Measurements from ENCODE around the gene HTT.

Gene HTT

DNA sequence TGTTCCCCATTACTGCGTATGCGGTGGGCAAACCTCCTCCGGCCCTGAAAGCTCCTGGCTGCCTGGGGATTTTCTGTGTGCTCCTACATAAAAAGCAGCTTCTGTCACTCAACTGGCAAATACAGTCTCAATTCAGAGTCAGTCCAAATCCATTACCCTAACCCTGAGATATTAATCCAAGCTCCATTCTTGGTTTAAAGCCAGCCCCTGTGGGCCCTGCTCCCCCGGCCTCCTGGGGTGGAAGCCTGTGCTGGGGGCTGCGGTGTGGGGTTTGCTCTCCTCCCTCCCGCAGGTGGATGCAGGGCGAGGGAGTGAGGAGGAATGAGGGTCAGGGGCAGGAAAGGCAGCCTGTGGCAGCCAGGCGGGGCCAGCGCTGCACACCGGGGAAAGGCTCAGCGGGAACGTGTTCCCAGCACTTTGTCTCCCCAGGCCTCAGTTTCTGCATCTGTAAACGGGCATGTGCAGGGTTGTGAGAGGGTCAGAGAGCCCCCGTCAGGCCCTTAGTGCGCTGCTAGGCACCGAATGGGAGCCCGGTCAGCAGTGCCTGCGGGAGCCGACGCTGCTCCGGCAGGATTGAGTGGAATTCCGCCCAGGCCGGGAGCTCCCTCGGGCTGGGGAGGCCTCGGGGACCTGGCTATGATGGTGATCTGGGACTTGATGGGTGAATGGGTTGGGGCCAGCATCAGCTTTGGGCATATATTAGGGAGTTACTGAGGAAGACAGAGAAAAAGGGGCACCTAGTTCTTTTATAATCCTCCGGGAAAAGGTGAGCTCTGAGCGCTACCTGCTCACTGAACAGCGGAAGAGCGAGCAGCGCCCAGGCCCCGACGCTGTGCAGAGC, 212.1 kb downstream of the HTT start:
- DNase-seq (ENCODE audit: low read depth in 1 of 2, low spot score in 1 of 2): no peak

DNA sequence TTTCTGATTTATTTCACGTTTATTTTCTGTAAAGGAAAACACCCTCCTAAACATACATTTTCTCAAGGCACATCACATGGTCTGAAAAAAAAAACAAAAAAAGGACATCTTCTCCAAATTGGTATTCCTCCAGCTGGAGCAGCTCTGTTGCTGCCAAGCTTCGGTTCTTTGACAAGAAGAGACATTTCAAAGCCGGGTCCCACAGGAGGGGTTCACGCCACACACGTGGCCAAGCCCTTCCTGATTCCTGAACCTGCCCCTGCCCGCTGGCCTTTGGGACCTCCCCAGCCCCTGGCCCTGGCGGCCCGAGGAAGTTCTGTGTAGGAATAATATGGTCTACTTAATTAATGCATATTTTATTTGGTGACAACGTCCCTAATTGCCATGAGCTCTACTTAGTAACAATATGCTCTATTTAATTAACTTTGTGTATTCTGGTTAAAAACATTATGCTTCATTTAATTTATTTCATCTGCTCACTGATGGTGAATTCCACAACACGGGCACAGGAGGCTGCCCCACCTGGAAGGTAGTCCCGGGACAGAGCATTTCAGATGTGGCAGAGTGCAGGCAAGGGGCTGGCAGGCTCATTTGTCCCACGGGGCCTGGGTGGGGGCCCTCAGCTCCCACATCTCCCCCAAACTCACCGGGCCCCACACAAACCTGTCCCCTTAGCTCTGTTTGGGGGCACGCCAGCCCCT, 212.9 kb downstream of the HTT start:
- DNase-seq (ENCODE audit: low read depth in 1 of 2, low spot score in 1 of 2): no peak

DNA sequence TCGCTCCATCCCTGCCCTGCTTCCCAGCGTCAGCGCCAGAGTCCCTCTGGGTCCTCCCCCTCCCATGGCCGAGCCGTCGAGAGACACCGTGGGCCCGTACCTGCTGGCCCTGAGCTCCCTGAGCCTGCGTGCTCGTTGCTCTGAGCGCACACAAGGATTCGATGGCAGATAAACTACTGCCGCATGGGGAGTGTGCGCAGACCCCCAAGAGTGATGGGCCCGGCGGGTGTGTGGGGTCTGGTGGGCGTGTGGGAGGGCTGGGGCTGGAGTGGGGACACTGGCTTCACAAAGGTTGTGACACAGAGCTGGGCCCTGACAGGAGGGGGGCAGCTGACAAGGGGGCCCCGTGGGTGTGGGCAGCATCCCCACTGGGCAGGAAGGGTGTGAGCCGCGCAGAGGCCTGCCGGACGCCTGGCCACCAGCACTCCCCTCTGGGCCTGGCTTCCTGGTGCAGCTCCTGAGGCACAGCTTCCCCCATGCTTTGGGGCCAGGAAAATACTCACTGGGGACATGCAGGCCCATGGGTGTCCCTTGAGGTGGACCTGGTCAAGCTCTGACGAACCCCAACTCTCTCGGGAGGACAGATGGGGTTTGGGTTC, 213.6 kb downstream of the HTT start:
- no peak for DNase-seq (ENCODE audit: low read depth in 1 of 2, low spot score in 1 of 2)

DNA sequence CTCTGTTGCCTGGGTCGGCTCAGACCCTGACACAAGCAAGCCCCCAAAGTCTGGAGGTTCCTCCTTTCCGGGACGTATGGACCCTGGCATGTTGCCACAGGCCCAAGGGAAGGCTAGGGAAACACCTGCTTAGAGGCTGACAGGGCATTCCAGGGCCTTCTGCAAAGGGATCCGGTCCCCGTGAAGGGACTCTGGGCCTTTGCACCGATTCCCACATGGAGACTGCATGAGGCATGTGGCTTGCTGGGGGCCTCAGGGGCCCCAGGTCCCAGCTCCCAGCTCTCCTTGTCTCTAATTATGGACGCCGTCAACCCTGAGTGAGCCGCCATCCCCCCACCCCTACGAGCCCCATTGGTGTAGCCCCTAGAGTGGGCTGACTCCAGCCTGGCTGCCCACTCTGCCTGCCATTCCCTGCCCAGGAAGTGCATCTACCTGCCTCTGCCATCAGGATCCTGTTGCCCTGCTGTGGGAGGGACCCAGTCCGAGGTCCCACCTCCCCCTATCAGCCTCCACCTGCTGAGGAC, 214.2 kb downstream of the HTT start:
- no peak for DNase-seq (ENCODE audit: low read depth in 1 of 2, low spot score in 1 of 2)

DNA sequence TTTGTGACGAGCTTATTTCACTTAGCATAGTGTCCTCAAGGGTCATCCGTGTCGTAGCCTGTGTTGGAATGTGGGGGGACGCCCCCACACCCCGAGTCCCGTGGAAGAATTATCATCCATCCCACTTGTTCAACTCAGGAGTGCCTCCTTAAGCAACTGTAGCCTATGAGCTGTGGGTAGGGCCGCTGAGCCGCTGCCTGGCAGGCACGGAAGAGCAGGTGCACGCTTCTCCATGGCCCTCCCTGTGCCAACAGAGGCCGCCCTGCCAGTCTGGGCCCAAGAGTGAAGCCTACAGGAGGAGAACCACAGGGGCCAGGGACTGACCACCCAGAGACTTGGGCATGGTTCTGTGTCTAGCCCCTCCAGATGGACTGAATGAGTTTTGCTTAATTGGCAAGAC, 216.0 kb downstream of the HTT start:
- no peak for DNase-seq (ENCODE audit: low read depth in 1 of 2, low spot score in 1 of 2)

DNA sequence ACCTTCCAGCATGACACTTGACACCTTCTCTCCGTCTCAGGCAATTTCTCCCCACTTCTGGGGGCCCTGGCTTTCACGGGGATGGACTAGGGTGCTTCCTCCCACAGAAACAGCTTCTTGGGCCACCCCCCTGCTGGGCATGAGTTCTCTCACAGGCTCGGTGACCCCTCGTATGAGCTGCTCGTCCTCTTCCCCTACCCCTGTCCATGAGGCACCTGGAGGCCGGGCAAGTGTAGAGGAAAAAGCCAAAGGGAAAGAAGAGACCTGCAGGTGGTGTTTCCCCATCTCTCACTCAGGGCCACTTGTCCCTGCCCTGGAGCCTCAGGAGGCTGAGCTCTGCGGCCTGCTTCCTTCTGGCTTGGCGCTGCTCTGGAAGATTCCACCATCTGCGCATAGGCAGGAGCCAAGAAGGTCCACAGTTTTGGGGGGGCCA, 216.4 kb downstream of the HTT start:
- DNase-seq (ENCODE audit: low read depth in 1 of 2, low spot score in 1 of 2): no peak

DNA sequence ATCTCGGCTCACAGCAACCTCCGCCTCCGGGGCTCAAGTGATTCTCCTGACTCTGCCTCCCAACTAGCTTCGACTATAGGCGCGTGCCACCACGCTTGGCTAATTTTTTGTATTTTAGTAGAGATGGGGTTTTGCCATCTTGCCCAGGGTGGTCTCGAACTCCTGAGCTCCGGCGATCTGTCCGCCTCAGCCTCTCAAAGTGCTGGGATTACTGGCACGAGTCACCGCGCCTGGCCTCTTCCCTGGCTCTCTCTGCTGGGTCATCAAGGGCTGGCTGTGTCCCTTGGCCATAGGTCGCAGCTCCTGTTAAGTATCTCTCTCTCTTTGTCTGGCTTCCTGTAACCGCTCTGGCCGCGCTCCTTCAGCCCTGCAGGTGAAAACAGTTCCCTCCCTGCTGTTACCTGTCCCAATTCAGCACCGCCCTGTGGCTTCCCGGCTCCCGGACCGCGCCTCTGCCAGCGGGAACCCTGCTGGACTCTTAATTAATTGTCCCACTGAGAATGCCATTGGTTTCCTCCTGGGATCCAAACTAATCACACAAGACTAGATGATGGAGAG, 217.0 kb downstream of the HTT start:
- DNase-seq (ENCODE audit: low read depth in 1 of 2, low spot score in 1 of 2): no peak

DNA sequence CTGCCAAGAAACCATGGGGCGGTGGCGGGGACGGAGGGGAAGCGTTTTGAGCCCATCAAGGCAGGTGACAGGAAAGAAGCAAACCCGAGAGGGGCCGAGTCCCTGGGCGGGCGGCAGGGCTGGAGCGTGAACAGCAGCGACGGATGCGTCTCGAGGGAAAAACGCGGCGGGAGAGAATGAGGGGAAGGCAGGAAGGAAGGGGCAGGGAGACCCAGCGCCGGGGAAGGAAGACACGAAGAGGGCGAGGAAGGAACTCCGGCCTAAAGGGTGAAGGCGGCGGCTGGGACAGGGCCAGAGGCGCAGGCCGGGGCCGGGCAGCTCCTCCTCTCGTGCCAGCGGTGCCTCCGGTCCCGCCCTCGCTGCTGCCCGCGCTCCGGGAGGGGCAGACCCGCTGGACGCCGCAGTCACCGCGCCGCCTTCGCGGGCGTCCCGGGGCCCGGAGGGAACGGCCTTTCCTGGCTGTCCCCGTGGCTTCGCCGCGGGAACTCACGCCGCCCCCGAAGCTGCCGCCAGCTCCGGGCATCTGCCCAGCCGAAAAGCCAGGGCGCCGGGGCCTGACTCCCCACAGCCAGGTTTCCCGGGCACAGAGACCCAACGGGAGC, 217.6 kb downstream of the HTT start:
- no peak for DNase-seq (ENCODE audit: low read depth in 1 of 2, low spot score in 1 of 2)

DNA sequence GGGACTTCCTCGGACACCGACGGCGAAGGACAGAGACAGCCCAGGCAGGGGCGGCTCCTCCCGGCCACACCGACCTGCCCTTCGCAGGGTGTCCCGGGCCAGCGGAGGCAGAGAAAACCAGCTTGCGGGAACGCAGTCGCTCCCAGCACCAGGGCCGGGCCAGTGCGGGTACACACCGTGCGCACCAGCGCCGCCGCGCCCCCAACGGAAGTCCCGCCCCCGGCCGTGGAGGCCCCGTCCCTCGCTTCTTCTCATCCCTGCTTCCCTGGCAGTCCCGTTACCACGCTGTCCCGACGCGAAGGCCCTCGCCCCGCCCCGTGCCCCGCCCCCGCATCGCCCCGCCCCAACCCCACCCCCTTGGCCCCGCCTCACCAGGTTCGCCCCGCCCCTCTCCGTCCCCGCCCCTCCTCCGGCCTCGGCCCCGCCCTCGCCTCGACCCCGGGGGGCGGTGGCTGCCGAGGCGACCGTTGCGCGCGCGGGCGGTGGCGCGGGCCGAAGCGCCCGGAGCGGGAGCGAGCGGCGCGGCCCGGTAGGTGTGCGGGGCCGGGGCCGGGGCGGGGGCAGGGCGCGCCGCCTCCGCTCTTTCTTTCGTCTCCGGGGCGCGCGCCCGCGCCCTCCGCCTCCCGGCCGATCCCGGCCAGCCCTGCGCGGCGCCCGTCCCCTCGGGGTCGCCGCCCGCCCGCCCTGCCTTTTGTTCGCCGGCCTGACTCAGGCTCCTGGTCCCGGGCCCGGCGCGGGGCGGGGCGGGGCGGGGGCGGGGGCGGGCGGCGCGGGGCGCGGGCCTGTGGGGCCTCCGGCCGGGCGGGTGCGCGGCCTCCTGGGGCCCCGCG, 218.3 kb downstream of the HTT start, which contains the start of gene RGS12:
Gene RGS12, plus strand, starts transcription at position 451 of the 830 bp plus-strand sequence. CDS start 23,150 bp downstream, outside the sequence.
- peak; percentile 71 to 81 for DNase-seq (ENCODE audit: low read depth in 1 of 2, low spot score in 1 of 2)

Data from stimulated activated CD4-positive, alpha-beta T cell treated with anti-CD3 and anti-CD28 coated beads, Interleukin-15, amount 100 ng/mL, for 1 hour (primary cell).